SH-SY5Y (cell line): Measurements from ENCODE around the gene ADAMTS2.

Source experiments
- GATA2 ChIP-seq: IDR thresholded peaks from 2 replicates; pipeline ENCODE4 v1.6.1; 2011; ENCODE audit warnings: mild to moderate bottlenecking, low read depth, low read length
- GATA3 ChIP-seq: IDR thresholded peaks from 2 replicates; pipeline ENCODE4 v1.6.1; 2011; ENCODE audit warnings: low read depth, mild to moderate bottlenecking, low read length, moderate library complexity

- TF ChIP-seq GATA2, result no peak
- no peak for TF ChIP-seq GATA3
These were observed 72.8 kb downstream of the ADAMTS2 start for GRCh38 chr5:179272326-179273072.
